Bronchial epithelial cell (primary cell): ENCODE data around the gene CEBPZ. TPM values are rescaled to one million over a fixed set of nuclear protein-coding genes. Genes with fewer than 3 reads are reported as not detected.

Experiments
- DNase-seq: peaks from one replicate; pipeline ENCODE4 v3.0.0-alpha.2; 2010; ENCODE audit warnings: low read depth
- FAIRE-seq: peaks from 2 replicates; lab custom pipeline; 2011; peaks lifted over from hg19 to GRCh38; lab: Jason Lieb, UNC
- H3K27me3 ChIP-seq: 2 replicates; pipeline ENCODE4 v1.5.1; 2011; ENCODE audit warnings: low read length; ENCODE audit not compliant: control insufficient read depth, insufficient read depth
- H3K36me3 ChIP-seq: 2 replicates; pipeline ENCODE4 v1.5.1; 2011; ENCODE audit warnings: low read length; ENCODE audit not compliant: control insufficient read depth, insufficient read depth
- H3K4me3 ChIP-seq: 2 replicates; pipeline ENCODE4 v1.5.1; 2011; ENCODE audit warnings: mild to moderate bottlenecking, low read depth, low read length, control low read depth
- total RNA-seq: library from RNA; depleted of rRNA; stranded (reverse); fragments of >200 nt; gene quantifications from 2 replicates; pipeline ENCODE4 v1.2.1, GENCODE V29; 2014
- TF ChIP-seq, protein P1 (sequence below): IDR thresholded peaks from 2 replicates; pipeline ENCODE4 v1.5.1; 2011; ENCODE audit warnings: mild to moderate bottlenecking, moderate library complexity, low read length, control low read depth, inconsistent platforms; ENCODE audit not compliant: insufficient read depth, severe bottlenecking

Gene CEBPZ
- total RNA-seq, 1 donor from 2014 or later, result 62.9 TPM

- no peak overlapping the region for H3K4me3 ChIP-seq
- H3K36me3 ChIP-seq, result no peaks in the 10 kb centered on the region
- TF ChIP-seq, protein P1, sequence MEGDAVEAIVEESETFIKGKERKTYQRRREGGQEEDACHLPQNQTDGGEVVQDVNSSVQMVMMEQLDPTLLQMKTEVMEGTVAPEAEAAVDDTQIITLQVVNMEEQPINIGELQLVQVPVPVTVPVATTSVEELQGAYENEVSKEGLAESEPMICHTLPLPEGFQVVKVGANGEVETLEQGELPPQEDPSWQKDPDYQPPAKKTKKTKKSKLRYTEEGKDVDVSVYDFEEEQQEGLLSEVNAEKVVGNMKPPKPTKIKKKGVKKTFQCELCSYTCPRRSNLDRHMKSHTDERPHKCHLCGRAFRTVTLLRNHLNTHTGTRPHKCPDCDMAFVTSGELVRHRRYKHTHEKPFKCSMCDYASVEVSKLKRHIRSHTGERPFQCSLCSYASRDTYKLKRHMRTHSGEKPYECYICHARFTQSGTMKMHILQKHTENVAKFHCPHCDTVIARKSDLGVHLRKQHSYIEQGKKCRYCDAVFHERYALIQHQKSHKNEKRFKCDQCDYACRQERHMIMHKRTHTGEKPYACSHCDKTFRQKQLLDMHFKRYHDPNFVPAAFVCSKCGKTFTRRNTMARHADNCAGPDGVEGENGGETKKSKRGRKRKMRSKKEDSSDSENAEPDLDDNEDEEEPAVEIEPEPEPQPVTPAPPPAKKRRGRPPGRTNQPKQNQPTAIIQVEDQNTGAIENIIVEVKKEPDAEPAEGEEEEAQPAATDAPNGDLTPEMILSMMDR, result no peak
- FAIRE-seq, result peak; percentile 81
- no peaks in the 10 kb centered on the region for H3K27me3 ChIP-seq
- DNase-seq, result no peak
Observed at GRCh38 chr2:37173741-37174140, 57.7 kb downstream of the CEBPZ start.

DNA sequence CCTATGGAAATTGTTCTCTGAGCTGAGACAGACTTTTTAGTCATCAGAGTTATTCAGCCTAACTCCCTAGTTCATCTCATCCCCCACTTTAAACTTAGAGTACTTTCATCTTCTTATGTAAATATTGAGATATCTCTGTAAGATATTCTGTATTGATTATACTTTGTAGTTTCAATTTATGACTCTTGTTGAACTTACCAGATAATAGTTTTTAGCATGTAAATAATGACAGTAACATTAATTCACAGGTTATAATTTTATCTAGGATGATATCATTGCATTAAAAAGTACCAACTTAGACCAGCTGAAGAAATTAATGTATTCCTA, 59.8 kb downstream of the CEBPZ start:
- FAIRE-seq, result no peak
- TF ChIP-seq, protein P1, result no peak

DNA sequence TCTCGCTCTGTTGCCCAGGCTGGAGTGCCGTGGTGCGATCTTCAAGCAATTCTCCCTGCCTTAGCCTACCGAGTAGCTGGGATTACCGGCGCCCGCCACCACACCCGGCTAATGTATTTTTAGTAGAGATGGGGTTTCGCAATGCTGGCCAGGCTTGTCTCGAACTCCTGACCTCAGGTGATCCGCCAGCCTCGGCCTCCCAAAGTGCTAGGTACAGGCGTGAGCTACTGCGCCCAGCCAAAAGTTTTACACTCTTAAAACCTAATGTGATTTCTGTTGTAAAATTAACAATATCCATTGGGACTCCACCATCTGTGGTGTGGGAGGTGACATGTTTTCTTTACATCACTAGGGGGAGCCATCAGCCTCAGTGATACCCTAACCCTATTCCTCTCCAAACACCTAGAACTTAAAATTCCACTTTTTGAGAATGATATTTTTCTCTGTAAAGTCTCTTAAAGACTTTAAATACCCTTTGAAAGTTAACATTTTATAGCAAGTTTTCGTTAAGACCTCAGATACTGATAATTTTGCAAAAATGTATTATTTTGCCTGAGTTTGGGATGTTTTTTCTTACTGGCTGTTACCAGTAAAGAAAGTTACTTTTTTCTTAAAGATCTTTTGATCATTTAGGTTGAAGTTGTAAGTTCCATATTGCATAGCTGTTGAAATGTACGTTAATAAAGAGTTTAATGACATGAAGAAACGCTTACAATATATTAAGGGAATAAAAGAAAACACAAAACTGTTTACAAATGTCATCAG, 63.0 kb downstream of the CEBPZ start:
- peak; percentile 48 for DNase-seq
- TF ChIP-seq, protein P1, result peak; percentile 56
- Histone ChIP-seq H3K36me3 (no peaks in the 10 kb centered on the region), H3K4me3 (no peak overlapping the region), H3K27me3 (no peaks in the 10 kb centered on the region)
- no peak for FAIRE-seq

More for the DNA sequence above, 59.8 kb downstream of the CEBPZ start:
- H3K4me3 ChIP-seq, result no peak overlapping the region
- DNase-seq, result no peak
- H3K27me3 ChIP-seq, result no peaks in the 10 kb centered on the region
- H3K36me3 ChIP-seq, result no peaks in the 10 kb centered on the region

DNA sequence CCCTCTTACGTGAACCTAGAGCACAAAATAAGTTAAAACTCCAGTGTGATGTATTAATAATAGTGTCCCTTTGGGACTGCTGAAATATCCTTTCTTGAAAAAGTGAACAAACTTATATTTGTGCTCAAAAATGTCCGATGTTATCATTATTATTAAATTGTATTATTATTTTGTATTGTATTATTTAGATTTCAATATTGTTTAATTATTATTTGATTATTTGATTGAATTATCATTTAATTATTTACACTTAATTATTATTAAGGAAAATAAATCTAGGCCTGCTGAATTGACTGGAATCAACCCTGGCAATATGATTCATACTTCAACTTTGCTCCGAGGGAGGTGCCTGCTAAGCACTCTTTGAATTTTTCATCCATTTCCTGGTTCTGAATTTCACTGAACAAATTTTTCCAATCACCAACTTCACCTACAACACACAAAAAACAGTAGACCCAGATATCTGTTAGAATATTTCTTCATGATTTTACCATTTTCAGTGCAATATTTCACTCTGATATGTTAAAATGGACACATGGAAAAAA, 63.7 kb downstream of the CEBPZ start:
- DNase-seq (peak; percentile 44), FAIRE-seq (no peak)
- H3K36me3 ChIP-seq, result no peaks in the 10 kb centered on the region
- TF ChIP-seq, protein P1, result no peak
- no peak overlapping the region for H3K4me3 ChIP-seq
- H3K27me3 ChIP-seq, result no peaks in the 10 kb centered on the region

GRCh38 chr2:37164757-37165156, 66.6 kb downstream of the CEBPZ start:
- Histone ChIP-seq H3K4me3 (no peak overlapping the region), H3K36me3 (no peaks in the 10 kb centered on the region), H3K27me3 (no peaks in the 10 kb centered on the region)
- FAIRE-seq (no peak), DNase-seq (no peak)
- TF ChIP-seq, protein P1, result no peak
